Measurements from ENCODE around the gene ELAVL3. TPM values are rescaled to one million over a fixed set of nuclear protein-coding genes. Genes with fewer than 3 reads are reported as not detected.
"Not testable (repeated sequence)": the region's sequence is repeated elsewhere in the genome, so short reads cannot be mapped to it uniquely, and the experiment has no call there.

ELAVL3 gene
- total RNA-seq, 1 experiment from 2014 or later, result not detected

DNA sequence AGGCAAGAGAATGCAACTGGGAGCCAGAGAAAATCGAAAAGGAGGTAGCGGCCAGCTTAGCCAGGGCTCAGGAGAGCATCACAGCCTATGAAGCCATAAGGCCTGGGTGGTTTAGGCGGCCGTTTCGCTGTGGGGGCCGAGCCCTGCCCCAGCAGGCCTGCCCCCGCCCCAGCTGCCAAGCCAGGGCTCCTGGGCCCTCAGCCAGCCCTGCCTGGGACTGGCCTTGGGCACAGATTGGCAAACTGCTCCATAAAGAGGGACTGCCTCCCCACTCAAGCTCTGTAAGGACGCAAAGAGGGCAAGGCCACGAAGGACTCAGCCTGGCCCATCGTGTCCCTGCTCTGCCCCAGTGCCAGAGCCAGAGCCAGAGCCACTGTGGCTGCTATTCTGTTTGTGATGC is 14.6 kb upstream of the ELAVL3 start:
- in situ Hi-C loops (cut with HindIII; ENCODE audit: low pct_unique_long_range_greater_than_20kb, low sequenced_read_pairs), result no loop called here
- DNase-seq (ENCODE audit: low read depth), result no peak

DNA sequence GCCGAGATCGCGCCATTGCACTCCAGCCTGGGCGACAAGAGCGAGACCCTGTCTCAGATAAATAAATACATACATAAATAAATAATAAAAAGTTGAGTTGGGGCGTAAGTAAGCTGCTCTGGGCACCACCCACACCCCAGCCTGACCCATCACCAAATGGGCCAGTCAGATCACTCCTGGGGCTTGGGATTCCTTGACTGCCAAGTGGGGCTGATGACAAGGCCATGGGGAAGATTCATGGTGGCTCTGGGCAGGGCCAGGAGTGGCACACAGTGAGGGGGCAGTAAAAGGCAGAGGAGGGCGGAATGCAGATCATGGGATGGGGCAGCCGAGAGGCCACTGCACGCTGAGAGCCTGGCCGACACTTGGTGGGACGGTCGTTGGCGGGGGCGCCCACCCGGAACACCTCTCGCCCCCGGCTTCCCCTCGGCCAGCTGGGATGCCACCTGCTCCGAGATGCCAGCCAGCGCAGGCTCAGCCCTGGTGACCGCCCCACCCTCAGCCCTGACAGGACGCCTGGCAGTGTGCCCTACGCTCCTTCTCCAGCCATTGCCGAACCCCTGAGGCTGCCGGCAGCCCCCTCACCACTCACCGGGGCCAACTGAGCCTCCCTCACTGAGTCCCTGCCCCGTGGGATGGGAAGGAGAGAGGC is 13.9 kb upstream of the ELAVL3 start:
- DNase-seq (ENCODE audit: low read depth), result no peak
- in situ Hi-C loops (cut with HindIII; ENCODE audit: low pct_unique_long_range_greater_than_20kb, low sequenced_read_pairs), result no loop called here

DNA sequence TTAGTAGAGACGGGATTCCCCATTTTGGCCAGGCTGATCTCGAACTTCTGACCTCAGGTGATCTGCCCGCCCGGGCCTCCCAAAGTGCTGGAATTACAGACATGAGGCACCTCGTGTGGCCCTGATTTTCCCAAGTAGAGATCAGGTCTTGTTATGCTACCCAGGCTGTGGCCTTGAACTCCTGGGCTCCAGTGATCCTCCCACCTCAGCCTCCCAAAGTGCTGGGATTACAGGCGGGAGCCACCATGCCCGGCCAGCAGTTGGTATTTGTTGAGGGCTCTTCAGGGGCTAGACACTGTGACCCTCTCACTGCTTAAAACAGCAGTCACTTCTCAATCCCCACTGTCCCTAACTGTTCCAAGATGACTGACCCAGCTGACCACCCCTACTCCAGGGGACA is 8.5 kb upstream of the ELAVL3 start:
- in situ Hi-C loops (cut with HindIII; ENCODE audit: low pct_unique_long_range_greater_than_20kb, low sequenced_read_pairs), result no loop called here
- DNase-seq (ENCODE audit: low read depth), result no peak

- no peak for DNase-seq (ENCODE audit: low read depth)
- in situ Hi-C loops (cut with HindIII; ENCODE audit: low pct_unique_long_range_greater_than_20kb, low sequenced_read_pairs), result no loop called here
Measured at GRCh38 chr19:11486661-11487503, 6.0 kb upstream of the ELAVL3 start.

GRCh38 chr19:11485245-11485837 is 4.5 kb upstream of the ELAVL3 start:
- in situ Hi-C loops (cut with HindIII; ENCODE audit: low pct_unique_long_range_greater_than_20kb, low sequenced_read_pairs), result no loop called here
- DNase-seq (ENCODE audit: low read depth), result no peak

DNA sequence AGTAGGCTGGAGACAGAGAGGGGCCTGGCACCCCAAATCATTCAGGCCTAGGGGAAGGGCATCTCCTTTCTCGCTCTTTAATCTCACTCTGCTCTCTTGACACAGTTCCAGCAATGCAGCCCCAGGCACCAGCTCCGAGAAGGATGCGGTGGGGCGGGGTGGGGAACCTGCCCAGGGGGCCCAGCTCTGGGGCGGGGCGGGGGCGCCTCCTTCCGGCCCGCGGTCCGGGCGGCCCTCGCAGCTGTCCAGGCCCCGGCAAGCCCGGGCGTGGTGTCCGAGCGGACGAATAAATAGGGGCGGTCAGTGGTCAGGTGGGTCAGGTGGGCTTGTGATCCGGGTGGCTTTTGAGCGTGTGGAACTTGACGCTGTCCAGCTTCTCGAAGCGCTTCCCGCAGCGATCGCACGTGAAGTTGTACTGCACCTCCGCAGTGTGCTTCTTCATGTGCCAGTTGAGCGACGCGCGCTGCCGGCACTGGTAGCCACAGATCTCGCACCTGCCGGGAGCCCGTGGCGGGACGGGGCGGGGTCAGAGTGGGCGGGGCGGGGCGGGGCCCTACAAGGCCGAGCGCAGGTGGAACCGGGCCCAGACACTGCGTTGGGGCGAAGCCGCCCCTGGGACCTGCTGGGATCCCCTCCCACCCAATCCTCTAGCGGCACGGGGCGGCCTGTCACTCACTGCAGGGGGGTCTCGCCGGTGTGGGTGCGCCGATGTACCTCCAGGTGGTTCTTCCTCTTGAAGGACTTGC is 2.7 kb upstream of the ELAVL3 start:
- DNase-seq (ENCODE audit: low read depth), result no peak
- in situ Hi-C loops (cut with HindIII; ENCODE audit: low pct_unique_long_range_greater_than_20kb, low sequenced_read_pairs), result no loop called here

DNA sequence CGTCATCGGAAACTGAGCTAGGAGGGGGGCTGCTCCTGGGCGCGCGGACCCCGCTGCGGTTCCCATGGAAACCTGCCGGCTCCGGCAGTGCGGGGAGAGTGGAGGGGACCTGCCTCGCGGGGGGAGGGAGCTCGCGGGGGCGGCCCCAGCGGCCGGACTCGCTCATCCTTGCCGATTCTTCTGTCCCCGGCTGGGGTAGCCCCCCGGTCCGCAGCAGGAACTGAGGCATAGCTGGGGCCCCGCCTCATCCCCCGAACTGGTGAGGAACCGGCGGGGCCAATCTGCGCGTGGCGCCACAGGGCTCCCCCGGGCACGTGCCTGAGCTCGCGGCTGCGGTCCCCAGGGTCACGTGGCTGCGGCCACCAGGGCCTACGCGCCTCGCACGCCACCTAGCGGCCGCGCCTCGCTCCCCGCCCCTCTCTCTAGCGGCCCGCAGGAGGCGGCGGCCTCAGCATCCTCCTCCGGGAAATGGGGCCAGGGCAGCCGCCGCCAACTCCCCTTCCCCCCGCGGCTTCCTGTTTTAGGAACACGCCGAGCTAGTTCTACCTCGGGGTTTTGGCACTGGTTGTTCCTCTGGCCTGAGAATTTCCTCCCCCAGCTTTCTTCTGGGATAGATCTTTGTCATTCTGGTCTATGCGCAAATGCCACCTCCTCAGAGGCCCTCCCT is 1.7 kb upstream of the ELAVL3 start:
- peak; percentile 87 for DNase-seq (ENCODE audit: low read depth)
- in situ Hi-C loops (cut with HindIII; ENCODE audit: low pct_unique_long_range_greater_than_20kb, low sequenced_read_pairs), result no loop called here

- in situ Hi-C loops (cut with HindIII; ENCODE audit: low pct_unique_long_range_greater_than_20kb, low sequenced_read_pairs), result no loop called here
- DNase-seq (ENCODE audit: low read depth), result peak; percentile 96
Measured at GRCh38 chr19:11481534-11482383, 913 bp upstream of the ELAVL3 start.

GRCh38 chr19:11479898-11480714 is 740 bp downstream of the ELAVL3 start:
- DNase-seq (ENCODE audit: low read depth), result no peak
- in situ Hi-C loops (cut with HindIII; ENCODE audit: low pct_unique_long_range_greater_than_20kb, low sequenced_read_pairs), result no loop called here

GRCh38 chr19:11479090-11479897 is 1.6 kb downstream of the ELAVL3 start:
- in situ Hi-C loops (cut with HindIII; ENCODE audit: low pct_unique_long_range_greater_than_20kb, low sequenced_read_pairs), result no loop called here
- no peak for DNase-seq (ENCODE audit: low read depth)

DNA sequence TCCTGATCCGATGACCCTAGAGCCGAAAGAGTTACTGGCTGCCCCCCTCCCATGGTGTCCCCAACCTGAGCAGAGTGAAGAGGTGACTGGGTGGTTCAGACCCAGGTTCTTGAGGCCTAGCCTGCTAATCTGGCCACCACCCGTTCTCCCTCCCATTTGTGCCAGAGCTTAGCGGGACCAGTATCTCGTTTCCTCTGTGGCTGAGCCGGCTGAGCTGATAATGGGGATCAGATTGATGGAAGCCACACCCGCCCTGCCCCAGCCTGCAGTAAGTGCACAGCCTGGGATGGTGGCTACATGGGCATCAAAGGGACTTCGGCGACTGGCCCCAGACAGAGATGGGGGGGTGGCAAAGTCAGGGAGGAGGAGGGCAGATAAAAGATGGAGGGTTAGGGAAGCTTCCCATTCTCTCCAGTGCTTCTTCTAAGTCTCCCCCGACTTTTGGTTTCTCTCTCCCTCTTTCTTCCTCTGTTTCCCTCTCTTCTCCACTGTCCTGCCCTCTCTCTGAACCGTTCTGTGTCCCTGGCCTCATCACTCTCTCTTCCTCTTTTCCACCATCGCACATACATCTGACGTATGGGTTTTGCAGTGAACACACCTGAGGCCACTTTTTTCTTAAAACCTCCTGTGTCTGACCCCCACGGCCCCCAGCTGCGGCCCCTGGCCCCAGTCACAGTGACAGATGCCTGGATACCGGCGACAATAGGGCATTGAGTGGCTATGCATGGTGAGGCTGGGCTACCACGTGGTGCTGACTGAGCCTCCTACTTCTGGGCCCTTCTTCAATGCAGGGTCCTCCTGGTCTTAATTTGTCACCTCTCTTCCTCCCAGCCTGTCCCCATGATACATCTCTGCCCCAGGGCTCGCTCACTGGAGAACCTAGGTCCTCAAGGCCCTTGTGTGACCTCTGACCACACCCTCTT is 2.4 kb downstream of the ELAVL3 start:
- no peak for DNase-seq (ENCODE audit: low read depth)
- in situ Hi-C loops (cut with HindIII; ENCODE audit: low pct_unique_long_range_greater_than_20kb, low sequenced_read_pairs), result no loop called here

DNA sequence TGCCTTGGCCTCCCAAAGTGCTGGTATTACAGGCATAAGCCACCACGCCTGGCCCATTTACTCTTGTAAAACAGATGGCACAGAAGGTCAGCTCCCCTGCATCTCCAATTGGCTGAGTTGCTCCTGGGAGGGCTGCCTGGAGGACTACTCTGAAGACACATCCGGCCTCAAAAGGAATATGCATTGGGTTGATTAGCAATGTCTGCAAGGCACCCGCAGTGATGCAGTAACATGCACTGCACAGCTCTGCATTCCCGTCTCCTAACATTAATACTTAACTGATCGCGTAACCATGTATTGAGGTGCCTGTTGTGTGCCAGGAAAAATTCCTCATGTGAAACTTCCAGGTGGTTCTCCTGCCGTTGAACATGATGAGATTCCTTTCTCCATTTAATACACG is 5.0 kb downstream of the ELAVL3 start:
- no peak for DNase-seq (ENCODE audit: low read depth)
- in situ Hi-C loops (cut with HindIII; ENCODE audit: low pct_unique_long_range_greater_than_20kb, low sequenced_read_pairs), result no loop called here

DNA sequence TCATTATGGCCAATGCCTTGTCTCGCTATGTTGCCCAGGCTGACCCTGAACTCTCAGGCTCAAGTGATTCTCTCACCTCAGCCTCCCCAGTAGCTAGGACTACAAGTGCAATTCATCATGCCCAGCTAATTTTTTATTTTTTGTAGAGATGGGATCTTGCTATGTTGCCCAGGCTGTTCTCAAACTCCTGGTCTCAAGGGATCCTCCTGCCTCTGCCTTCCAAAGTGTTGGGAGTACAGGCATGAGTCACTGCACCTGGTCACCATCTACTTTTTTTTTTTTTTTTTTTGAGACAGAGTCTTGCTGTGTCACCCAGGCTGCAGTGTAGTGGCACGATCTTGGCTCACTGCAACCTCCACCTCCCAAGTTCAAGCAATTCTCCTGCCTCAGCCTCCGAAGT is 5.5 kb downstream of the ELAVL3 start:
- in situ Hi-C loops (cut with HindIII; ENCODE audit: low pct_unique_long_range_greater_than_20kb, low sequenced_read_pairs), result not testable (repeated sequence)
- peak; percentile 32 for DNase-seq (ENCODE audit: low read depth)

GRCh38 chr19:11473725-11474124 is 7.1 kb downstream of the ELAVL3 start:
- in situ Hi-C loops (cut with HindIII; ENCODE audit: low pct_unique_long_range_greater_than_20kb, low sequenced_read_pairs), result no loop called here
- DNase-seq (ENCODE audit: low read depth), result no peak

DNA sequence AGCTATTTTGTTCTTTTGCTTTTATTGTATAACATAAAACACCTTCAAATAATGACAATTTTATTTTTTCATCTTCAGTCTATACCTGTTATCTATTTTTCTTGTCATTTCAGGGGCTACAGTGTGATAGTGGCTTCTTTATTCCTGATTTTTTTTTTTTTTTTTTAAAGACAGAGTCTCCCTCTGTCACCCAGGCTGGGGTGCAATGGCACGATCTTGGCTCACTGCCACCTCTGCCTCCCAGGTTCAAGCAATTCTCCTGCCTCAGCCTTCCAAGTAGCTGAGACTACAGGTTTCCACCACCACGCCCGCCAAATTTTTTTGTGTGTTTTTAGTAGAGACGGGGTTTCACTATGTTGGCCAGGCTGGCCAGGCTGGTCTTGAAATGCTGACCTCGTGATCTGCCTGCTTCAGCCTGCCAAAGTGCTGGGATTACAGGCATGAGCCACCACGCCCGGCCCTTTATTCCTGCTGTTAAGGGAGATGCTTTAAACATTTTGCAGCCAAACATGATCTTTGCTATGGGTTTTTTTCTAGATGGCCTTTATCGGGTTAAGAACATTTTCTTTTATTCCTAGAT is 12.5 kb downstream of the ELAVL3 start:
- DNase-seq (ENCODE audit: low read depth); in situ Hi-C loops (cut with HindIII; ENCODE audit: low pct_unique_long_range_greater_than_20kb, low sequenced_read_pairs): not testable (repeated sequence)
